Measurements from ENCODE around the gene MMS22L. TPM values are rescaled to one million over a fixed set of nuclear protein-coding genes. Genes with fewer than 3 reads are reported as not detected.

The MMS22L gene
- polyA plus RNA-seq, 1 donor from 2014 or later, result 8.3 TPM

DNA sequence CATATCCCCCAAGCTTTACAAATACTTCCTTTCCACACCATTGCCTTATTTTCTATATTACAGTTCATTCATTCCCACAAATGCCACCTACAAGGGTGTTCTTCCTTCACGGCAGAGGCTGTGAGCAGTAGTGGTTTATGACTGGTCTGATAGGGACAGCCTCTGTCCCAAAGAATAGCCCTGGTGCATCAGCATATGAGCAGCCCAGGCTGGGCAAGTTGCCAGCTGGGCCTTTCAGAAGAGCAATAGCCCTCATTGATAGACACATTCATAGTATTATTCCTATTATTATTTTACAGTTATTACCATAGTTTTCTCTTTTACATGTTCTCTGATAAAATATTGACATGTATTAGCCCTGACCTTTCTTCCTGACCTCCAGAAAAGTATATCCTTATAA is 149.9 kb downstream of the MMS22L start:
- no peak overlapping the region for H2AFZ ChIP-seq (ENCODE audit: low read depth, low read length)

DNA sequence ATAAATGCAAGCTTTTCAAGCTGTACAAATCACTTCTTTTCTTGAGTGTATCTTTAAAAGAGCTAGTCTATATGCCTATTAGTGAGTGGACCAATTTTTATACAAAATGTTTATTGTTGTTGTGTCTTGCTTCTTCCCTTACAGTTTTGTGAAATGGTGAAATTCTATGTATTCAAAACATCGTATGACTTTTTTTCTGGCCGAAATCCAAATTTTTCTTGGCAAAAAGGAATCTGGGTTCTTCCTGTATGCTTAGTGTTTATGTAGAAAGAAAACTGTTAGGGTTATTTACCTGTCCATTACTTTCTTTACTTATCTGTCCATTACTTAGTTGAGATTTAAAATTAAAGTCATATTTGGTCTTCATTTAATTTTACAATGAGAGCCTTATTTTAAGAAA is 153.9 kb downstream of the MMS22L start:
- Histone ChIP-seq H3F3A (ENCODE audit: insufficient read depth, low read length, poor library complexity, severe bottlenecking) (no peaks in the 10 kb centered on the region), H2AFZ (ENCODE audit: low read depth, low read length) (no peak overlapping the region), H4K20me1 (ENCODE audit: insufficient read depth) (no peaks in the 10 kb centered on the region), H3K36me3 (ENCODE audit: insufficient read depth, low read length) (no peaks in the 10 kb centered on the region), H3K79me2 (replicated peaks; ENCODE audit: insufficient read depth, low read length) (no peaks in the 10 kb centered on the region), H3K4me2 (ENCODE audit: low read length) (no peak overlapping the region), H3K4me3 (ENCODE audit: low read length) (no peak overlapping the region), H3K27ac (ENCODE audit: low read length) (no peak overlapping the region), H3K9me3 (ENCODE audit: low read length) (no peaks in the 10 kb centered on the region), H3K9me2 (ENCODE audit: insufficient read depth, low read length) (no peaks in the 10 kb centered on the region), H3K27me3 (ENCODE audit: insufficient read depth, low read depth, low read length) (no peaks in the 10 kb centered on the region), H3K9ac (ENCODE audit: low read length) (no peak overlapping the region)
- TF ChIP-seq, protein P1, sequence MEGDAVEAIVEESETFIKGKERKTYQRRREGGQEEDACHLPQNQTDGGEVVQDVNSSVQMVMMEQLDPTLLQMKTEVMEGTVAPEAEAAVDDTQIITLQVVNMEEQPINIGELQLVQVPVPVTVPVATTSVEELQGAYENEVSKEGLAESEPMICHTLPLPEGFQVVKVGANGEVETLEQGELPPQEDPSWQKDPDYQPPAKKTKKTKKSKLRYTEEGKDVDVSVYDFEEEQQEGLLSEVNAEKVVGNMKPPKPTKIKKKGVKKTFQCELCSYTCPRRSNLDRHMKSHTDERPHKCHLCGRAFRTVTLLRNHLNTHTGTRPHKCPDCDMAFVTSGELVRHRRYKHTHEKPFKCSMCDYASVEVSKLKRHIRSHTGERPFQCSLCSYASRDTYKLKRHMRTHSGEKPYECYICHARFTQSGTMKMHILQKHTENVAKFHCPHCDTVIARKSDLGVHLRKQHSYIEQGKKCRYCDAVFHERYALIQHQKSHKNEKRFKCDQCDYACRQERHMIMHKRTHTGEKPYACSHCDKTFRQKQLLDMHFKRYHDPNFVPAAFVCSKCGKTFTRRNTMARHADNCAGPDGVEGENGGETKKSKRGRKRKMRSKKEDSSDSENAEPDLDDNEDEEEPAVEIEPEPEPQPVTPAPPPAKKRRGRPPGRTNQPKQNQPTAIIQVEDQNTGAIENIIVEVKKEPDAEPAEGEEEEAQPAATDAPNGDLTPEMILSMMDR (IDR thresholded peaks at IDR 0.05; ENCODE audit: poor library complexity, severe bottlenecking), result no peak
- no peak for TF ChIP-seq RAD21 (conservative IDR thresholded peaks at IDR 0.05)
- no peak for TF ChIP-seq POLR2AphosphoS5 (IDR thresholded peaks at IDR 0.05)
- TF ChIP-seq, protein P2, sequence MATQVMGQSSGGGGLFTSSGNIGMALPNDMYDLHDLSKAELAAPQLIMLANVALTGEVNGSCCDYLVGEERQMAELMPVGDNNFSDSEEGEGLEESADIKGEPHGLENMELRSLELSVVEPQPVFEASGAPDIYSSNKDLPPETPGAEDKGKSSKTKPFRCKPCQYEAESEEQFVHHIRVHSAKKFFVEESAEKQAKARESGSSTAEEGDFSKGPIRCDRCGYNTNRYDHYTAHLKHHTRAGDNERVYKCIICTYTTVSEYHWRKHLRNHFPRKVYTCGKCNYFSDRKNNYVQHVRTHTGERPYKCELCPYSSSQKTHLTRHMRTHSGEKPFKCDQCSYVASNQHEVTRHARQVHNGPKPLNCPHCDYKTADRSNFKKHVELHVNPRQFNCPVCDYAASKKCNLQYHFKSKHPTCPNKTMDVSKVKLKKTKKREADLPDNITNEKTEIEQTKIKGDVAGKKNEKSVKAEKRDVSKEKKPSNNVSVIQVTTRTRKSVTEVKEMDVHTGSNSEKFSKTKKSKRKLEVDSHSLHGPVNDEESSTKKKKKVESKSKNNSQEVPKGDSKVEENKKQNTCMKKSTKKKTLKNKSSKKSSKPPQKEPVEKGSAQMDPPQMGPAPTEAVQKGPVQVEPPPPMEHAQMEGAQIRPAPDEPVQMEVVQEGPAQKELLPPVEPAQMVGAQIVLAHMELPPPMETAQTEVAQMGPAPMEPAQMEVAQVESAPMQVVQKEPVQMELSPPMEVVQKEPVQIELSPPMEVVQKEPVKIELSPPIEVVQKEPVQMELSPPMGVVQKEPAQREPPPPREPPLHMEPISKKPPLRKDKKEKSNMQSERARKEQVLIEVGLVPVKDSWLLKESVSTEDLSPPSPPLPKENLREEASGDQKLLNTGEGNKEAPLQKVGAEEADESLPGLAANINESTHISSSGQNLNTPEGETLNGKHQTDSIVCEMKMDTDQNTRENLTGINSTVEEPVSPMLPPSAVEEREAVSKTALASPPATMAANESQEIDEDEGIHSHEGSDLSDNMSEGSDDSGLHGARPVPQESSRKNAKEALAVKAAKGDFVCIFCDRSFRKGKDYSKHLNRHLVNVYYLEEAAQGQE (IDR thresholded peaks at IDR 0.05; ENCODE audit: borderline replicate concordance), result no peak

More for the DNA sequence above, 149.9 kb downstream of the MMS22L start:
- no peak overlapping the region for H3K9ac ChIP-seq (ENCODE audit: low read length)
- no peaks in the 10 kb centered on the region for H3K9me3 ChIP-seq (ENCODE audit: low read length)
- H3K36me3 ChIP-seq (ENCODE audit: insufficient read depth, low read length), result no peaks in the 10 kb centered on the region
- H3K27me3 ChIP-seq (ENCODE audit: insufficient read depth, low read depth, low read length), result no peaks in the 10 kb centered on the region
- no peaks in the 10 kb centered on the region for H3K9me2 ChIP-seq (ENCODE audit: insufficient read depth, low read length)
- no peak overlapping the region for H3K4me2 ChIP-seq (ENCODE audit: low read length)
- H3K79me2 ChIP-seq (replicated peaks; ENCODE audit: insufficient read depth, low read length), result no peaks in the 10 kb centered on the region
- H3K4me3 ChIP-seq (ENCODE audit: low read length), result no peak overlapping the region
- TF ChIP-seq, protein P1 (IDR thresholded peaks at IDR 0.05; ENCODE audit: poor library complexity, severe bottlenecking), result no peak
- no peak for TF ChIP-seq MXI1 (conservative IDR thresholded peaks at IDR 0.05; ENCODE audit: poor library complexity, severe bottlenecking)
- no peaks in the 10 kb centered on the region for H4K20me1 ChIP-seq (ENCODE audit: insufficient read depth)
- no peak overlapping the region for H3K27ac ChIP-seq (ENCODE audit: low read length)
- no peaks in the 10 kb centered on the region for H3F3A ChIP-seq (ENCODE audit: insufficient read depth, low read length, poor library complexity, severe bottlenecking)

DNA sequence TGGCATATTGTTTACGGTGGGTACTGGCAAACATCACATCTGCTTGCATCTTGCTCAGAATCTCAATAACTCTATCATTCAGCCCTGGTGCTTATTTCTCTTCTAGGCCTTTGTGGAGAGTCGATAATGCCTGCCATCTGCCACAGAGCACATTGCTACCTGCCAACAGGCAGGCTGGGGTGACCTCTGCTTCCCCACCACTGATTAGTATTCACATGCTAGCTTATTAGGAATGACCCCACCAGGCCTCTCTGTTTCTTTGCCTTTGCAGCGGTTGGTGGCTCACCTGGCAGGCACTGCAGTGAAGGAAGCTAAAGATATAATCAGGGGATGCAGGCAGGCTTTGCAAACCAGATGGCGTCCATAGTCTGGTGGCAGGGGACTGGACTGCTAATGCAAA is 154.5 kb downstream of the MMS22L start:
- TF ChIP-seq EZH2 (IDR thresholded peaks at IDR 0.05; ENCODE audit: borderline replicate concordance, insufficient read depth, low read length, poor library complexity, severe bottlenecking), result no peak
- Histone ChIP-seq H3K4me3 (ENCODE audit: low read length) (no peak overlapping the region), H3K4me2 (ENCODE audit: low read length) (no peak overlapping the region)

More for the DNA sequence above, 154.5 kb downstream of the MMS22L start:
- Histone ChIP-seq H3K9ac (ENCODE audit: low read length) (no peak overlapping the region), H2AFZ (ENCODE audit: low read depth, low read length) (no peak overlapping the region), H3K36me3 (ENCODE audit: insufficient read depth, low read length) (no peaks in the 10 kb centered on the region), H3K9me3 (ENCODE audit: low read length) (no peaks in the 10 kb centered on the region), H3K27ac (ENCODE audit: low read length) (no peak overlapping the region), H3F3A (ENCODE audit: insufficient read depth, low read length, poor library complexity, severe bottlenecking) (no peaks in the 10 kb centered on the region), H3K79me2 (replicated peaks; ENCODE audit: insufficient read depth, low read length) (no peaks in the 10 kb centered on the region), H3K27me3 (ENCODE audit: insufficient read depth, low read depth, low read length) (no peaks in the 10 kb centered on the region), H4K20me1 (ENCODE audit: insufficient read depth) (no peaks in the 10 kb centered on the region), H3K9me2 (ENCODE audit: insufficient read depth, low read length) (no peaks in the 10 kb centered on the region)

All from neural cell (in vitro differentiated cells).